Panc1 (cell line): ENCODE measurements around the gene KIRREL3.

ENCODE experiments used
- CTCF ChIP-seq: fragments of 450-650 bp; IDR thresholded peaks from 2 replicates; pipeline ENCODE4 v1.5.1; 2017; ENCODE audit warnings: mild to moderate bottlenecking
- REST ChIP-seq, 2 experiments: IDR thresholded peaks; 2 replicates each; pipeline ENCODE4 v1.6.1; 2011 to 2012; ENCODE audit warnings: low read depth in 2 of 2, control low read depth in 1 of 2, low read length in 1 of 2, mild to moderate bottlenecking in 1 of 2, moderate library complexity in 1 of 2; ENCODE audit not compliant: insufficient read depth in 1 of 2

- TF ChIP-seq CTCF (no peak), REST (IDR thresholded peaks at IDR 0.05; ENCODE audit: insufficient read depth in 1 of 2, low read depth in 2 of 2, low read length in 1 of 2) (no peak)
Observed at GRCh38 chr11:126740846-126741245, 259.7 kb downstream of the KIRREL3 start.
